HG03064 (cell line): ENCODE measurements around the gene POLR2J.
"Not testable (repeated sequence)": the region's sequence is repeated elsewhere in the genome, so short reads cannot be mapped to it uniquely, and the experiment has no call there.

ENCODE experiments used
- ATAC-seq: cut with Tn5 transposase; IDR thresholded peaks from one replicate; pipeline ENCODE4 v1.9.1; 2021; ENCODE audit warnings: low read depth; ENCODE audit not compliant: unreplicated experiment

The POLR2J gene

DNA sequence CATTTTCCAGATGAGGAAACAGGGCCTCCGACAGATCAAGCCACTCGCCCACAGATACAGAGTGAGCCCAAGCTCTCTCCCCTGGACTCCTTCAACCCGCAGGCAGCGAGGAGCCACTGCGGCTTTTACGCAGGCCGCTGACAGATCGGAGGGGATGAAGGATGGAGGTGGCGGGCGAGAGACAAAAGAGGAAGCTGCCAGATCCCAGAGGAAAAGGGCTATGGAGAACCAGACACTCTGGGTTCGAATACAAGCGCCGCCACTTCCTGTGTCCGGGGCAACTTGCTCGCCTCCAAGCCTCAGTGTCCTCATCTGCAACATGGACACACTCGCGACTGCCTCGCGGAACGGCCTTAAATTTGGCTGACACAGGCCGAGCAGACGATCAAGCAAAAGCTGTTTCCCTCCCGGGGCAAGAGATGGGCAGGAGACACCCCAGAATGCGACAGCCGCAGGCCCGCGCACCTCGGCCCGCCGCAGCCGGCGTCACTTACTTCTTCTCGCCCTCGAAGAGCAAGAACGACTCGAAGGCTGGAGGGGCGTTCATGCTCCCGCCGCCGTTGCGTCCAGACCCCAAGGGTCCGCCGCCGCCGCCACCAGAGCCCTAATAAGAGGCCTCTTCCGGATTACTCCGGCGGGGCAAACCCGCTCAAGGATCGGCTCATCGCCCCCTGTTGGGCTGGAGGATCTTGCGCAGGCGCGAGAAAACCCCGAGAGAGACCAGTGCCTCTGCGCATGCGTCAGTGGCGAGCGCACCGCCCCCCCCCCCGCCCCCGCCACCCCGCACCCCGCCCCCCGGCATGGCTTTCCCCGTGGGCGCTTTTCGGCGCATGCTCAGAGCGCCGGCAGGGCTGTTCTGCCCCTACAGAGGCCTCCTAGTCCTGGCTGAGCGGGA is at the start of gene POLR2J:
Gene POLR2J (minus strand): TSS at position 609 of the 895 bp plus-strand sequence. CDS start 62 bp downstream, at position 547.
- peak; percentile 80 for ATAC-seq

DNA sequence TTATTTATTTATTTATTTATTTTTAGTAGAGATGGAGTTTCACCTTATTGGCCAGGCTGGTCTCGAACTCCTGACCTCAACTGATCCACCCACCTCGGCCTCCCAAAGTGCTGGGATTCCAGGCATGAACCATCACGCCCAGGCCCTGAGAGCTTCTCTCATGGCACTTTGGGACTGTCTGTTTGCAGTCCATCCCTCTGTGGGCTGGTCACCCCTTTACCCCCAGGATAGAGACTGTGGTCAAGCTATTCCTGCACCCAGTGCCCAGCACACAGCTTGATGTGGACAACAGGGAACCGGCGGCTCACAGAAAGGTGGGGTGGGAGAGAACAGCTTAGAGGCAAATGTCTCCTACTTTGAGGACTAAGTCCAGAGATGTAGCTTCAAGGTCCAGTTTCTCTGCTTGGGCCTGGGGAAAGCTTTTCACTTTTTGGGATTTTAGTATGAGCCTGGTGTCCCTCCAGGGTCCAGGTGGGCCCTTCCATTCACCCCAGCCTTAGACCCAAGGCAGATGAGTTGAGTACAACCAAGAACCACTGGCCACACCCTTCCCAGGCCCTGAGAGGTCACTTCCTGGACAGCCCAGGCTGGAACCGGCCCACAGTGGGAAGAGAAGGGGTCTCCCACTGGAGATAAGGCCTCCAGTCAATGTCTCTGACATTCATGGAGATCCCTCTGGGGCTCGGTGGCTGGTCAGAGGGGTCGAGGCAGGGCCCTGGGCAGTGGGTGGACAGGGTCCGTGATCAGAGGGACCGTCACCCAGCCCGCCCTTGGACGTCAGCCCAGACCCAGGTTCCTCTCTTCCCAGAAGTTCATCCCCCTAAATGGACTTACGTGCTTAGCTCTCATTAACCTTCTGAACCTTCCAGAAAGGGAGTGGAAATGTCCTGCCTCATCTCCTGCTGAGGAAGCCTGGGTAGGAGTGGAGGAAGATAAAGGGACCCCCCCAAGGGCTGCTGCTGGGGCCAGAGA is 49.4 kb upstream of the POLR2J start:
- not testable (repeated sequence) for ATAC-seq

DNA sequence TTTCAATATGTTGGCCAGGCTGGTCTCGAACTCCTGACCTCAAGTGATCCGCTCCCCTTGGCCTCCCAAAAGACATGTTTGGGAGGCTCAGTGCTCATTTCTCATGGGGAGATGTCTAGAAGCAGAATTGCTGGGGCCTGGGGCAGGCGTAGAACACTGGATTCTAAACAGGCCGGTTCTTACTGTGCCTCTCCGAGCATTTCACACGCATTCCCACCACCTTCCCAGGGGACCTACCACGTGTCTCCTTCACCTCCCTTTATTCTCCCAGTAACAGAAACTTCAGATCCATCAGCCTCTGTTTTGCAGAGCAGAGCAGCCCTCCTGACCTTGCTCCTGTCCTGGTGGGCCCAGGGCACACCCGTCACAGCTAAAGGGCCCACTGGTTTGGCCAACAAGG is 48.5 kb upstream of the POLR2J start:
- ATAC-seq = not testable (repeated sequence)

DNA sequence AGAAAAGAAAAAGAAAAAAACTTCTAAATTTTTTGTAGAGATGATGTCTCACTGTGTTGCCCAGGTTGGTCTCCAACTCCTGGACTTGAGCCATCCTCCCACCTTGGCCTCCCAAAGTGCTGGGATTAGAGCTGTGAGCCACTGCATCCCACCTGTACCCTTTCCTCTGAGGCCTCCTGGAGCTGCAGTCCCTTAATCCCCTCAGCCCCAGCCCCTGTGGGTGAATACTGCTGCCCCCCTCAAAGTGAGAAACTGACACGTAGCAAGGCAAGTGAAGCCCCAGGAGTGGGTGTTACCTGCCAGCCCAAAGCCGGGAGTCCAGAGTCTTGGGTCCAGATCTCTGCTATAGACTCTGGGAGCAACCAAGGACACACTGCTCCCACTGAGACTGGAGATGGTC is 46.1 kb upstream of the POLR2J start:
- not testable (repeated sequence) for ATAC-seq

DNA sequence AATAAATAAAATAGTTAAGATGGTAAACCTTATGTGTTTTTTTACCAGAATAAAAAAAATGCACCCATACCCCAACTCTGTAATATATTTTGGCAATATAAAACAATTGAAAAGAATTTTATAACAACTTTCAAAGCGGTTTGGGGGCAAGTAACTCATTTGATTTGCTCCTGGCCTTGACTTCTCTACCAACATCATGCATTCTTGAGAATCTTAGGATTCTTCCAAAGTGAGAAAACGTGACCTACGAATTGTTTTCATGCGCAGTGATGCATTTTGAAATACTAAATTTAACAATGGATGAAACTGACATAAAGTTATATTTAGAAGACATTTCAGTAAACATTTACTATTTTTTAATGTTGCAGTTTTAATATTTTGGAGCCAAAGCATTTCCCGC is 42.1 kb upstream of the POLR2J start:
- not testable (repeated sequence) for ATAC-seq

DNA sequence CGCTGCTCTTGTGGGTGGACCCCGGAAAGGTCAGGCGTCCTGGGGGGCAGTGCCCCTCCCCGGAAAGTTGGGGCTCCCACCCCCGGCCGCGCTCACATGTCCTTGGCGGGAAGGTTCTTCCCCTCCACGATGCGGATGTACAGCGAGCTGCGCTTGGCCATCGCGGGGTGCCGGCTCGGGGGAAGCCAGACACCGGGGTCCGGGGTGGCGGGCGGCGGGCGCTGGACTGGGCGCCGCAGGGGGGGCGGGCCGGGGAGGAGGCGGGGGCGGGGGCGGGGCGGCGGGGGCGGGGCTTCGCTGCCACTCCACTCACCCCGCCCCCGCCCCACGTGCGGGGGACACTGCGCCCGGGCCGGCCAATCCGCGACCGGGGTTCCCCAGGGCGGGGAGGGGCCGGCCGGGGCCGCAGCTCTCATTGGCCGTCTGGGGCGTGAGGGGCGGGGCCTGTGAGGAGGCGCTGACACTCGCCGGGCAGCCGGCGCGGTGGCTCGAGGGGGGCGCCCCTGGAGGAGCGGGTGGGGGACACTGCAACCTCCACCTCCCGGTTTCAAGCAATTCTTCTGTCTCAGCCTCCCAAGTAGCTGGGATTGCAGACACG is 38.9 kb upstream of the POLR2J start, which contains the start of gene RASA4B:
Gene RASA4B (minus strand): TSS at position 228 of the 598 bp plus-strand sequence. CDS start 67 bp downstream, at position 161.
- peak; percentile 61 for ATAC-seq

DNA sequence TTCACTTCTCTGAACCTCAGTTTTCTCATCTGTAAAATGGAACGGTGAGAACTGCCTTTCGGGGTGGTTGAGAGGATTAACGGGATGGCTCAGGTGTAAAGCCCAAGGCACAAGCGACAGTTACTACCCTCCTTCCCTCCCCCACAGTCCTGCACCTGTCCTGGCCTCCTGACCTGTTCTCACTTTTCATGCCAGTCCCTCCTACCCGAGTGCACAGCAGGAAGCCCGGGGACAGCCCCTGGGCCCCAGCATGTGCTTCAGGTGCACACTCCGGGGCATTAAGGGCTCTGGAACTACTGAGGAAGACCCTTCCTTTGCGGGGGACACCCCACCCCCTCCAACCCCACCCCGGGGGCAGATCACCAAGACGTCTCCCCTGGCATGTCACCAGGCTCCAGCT is 38.2 kb upstream of the POLR2J start:
- ATAC-seq = not testable (repeated sequence)

DNA sequence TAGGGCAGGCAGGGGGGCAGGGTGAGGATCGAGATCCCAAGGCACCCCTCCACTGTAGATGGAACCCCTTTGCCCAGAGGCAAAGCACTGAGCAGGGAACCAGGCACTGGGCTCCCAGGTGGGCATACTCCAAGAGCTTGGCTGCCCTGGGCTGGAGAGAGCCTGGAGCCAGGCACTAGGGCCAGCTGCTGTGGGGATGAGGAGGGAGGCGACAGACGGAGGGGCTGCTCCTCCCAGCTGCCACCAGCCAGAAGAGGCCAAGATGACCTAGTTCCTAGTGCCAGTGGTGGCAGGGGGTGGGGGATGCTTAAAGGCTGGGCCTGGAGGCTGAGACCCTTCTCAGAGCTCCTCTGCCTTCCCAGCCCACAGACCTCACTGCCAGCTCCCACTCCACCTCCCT is 37.2 kb upstream of the POLR2J start:
- ATAC-seq = not testable (repeated sequence)

DNA sequence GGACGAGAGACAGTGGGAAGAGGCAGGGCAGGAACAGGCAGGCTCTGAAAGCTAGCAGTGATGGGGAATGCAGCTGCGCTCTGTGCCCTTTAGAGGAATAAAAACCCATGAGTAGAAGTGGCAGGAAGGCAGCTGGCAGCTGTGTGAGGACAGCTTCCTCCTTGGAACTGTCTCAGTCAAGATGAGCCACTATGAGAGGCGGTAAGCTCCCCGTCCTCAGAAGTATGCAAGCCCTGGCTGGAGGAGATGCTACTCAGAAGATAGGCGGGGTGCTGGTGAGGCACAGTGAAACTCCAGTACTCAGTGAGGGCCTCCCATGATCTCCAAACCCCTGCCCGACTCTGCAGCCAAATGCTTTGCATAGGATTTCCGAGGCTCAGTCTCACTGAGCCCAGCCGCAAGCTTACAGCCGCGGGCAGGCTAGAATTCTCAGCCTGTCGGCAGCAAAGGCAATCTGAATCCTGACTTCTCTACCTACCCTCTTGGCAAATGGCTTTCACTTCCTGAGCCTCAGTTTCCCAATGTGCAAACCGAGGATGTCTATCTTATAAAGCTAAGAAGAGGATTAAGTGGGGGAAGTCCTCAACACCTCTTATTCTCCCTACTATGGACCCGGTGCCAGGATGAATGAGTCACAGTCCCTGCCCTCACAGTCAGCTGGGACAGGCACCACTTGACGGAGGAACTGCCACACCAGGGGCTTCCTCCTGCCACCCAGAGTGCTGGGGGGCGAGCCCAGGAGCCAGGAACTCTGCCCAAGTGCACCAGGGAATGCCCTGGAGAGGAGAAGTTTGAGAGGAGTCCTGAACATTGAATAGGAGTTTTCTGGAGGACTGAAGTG is 36.4 kb upstream of the POLR2J start:
- peak; percentile 46 for ATAC-seq

DNA sequence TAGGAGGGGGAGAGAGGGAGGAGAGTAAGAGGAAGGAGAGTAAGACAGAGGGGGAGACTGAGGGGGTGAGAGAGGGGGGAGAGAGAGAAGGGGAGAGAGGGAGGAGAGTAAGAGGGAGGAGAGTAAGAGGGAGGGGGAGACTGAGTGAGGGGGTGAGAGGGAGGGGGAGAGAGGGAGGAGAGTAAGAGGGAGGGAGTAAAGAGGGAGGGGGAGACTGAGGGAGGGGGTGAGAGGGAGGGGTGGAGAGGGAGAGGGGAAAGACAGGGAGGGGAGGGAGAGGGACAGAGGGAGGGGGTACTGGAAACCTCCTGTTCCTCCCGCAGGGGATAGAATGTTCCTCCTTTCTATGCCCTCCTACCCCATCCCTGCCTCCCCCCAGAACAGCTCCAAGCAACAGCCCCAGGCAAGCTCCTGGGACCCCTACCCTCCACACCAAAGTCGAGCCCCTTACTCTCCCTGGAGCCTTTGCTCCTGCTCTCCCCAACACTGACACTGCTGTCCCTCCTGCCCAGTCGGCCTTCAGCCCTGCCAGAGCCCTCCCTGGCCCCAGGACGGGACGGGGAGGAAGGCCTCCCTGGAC is 34.0 kb upstream of the POLR2J start:
- not testable (repeated sequence) for ATAC-seq

DNA sequence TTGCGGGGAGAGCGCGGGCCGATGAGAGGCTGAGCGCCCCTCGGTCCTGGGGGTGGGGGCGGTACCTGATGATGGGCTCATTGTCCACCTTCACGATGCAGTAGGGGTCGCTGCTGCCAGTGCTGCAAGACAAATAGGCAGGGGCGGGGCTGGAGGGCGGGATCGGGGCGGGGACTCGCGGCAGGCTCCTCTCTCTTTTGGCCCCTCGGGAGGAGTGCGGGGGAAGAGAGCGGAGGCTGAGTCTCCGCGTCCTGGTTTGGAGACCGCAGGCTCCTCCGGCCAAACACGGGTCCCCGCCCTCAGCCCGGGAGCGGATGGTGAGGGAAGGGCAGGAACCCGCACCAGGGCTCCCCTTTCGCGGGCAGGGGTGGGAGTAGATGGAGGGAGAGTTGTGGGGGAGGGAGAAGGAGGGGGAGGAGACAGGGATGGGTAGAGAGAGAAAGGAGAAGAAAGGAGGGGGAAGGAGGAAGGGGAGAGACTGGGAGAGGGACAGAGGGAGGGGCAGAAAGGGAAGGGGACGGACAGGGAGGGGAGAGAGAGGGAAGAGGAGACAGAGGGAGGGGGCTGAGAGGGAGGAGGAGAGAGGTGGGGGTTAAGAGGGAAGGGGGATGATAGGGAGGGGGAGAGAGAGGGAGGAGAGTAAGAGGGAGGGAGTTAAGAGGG is 33.3 kb upstream of the POLR2J start:
- ATAC-seq = peak; percentile 38

DNA sequence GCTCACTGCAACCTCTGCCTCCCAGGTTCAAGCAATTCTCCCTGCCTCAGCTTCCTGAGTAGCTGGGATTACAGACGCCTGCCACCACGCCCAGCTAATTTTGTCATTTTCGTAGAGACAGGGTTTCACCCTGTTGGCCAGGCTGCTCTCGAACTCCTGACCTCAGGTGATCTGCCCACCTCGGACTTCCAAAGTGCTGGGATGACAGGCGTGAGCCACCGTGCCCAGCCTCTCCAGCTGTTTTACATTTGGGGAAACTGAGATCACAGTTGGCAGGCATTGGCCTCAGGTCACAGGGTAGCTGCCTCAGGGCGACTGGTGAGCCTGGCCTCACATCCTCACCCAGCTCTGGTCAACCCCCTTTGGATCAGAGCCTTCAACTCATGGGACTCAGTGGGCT is 31.9 kb upstream of the POLR2J start:
- ATAC-seq = not testable (repeated sequence)

DNA sequence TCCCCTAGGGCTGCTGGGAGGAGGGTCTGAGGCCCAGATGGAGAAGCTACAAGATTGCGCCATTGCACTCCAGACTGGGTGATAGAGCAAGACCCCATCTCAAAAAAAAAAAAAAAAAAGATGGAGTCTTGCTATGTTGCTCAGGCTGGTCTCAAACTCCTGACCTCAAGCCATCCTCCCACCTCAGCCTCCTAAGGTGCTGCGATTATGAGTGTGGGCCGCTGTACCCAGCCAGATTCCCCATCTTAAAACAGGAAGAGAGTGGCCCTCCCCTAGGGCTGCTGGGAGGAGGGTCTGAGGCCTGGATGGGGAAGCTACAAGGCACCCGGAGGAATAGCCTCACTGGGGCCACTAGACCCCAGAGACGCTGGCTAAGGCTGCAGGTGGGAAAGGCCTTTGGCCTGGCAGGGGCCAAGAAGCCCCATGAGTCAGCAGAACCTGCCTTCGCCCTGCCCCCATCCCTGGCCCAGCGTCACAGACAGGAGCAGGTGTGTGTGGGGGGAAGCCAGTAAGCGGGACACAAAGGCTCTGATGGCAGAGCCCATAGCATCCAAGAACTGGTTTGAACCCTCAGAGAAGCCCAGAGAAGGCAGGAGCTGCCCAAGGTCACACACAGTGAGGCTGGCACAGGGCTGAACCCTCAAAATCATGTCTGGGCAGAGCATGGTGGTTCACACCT is 28.8 kb upstream of the POLR2J start:
- not testable (repeated sequence) for ATAC-seq

DNA sequence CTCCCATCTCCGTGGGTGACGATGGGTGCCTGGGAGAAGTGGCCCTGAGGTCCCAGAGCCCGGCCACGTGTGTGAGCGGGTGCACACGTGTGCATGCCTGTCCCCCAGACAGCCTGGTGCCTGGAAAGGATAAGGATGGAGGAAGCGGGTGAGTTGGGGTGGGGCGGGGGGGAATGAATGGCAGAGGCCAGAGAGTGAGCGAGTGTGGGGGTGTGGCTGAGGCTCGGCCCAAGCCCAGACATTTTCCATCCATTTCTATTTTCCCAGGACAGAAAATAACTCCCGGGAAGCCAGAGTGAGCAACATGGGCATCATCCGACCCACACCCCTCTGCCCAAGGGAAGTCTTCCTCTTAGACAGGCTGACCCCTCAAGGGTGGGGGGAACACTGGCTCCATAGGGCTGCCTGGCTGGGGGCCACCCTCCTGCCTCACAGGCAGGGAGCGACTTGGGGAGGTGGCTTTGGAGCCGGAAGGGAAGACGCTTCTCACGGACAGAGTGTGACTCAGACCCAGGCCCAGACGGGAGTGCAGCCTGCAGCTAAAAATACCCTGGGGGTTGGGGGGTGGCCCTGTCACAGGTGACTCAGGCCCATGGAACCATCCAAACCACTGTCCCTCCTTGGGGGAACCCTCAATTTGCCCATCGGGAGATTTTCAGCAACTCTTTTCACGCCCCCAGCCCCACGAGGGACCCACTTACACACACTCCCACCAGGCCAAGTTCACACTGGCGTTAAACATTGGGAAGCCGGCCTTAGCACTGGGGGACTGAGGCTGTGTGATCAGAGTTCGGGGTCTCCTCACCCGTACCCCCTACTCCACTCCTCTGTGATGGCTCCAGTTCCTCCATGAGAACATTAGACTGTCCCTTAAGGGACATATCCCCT is 26.8 kb upstream of the POLR2J start:
- not testable (repeated sequence) for ATAC-seq

DNA sequence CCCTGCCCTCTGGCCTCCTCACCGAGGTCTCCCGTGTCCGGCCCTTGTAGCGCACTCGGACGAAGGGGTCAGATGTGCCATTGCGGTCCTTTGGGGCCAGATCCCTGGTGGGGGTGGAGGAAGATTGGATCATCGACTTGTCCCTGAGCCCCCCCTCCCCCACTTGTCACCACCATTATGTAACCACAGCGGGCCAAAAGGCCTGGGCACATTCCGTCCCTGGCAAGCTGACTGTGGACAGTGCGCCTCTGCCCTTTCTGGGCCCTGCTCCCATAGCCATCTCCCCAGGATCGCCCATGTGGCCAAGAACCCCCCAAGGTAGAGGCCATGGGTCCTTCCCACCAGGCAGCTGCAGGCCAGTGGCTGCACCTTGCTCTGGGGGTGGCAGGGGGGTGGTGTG is 24.4 kb upstream of the POLR2J start:
- ATAC-seq = not testable (repeated sequence)

DNA sequence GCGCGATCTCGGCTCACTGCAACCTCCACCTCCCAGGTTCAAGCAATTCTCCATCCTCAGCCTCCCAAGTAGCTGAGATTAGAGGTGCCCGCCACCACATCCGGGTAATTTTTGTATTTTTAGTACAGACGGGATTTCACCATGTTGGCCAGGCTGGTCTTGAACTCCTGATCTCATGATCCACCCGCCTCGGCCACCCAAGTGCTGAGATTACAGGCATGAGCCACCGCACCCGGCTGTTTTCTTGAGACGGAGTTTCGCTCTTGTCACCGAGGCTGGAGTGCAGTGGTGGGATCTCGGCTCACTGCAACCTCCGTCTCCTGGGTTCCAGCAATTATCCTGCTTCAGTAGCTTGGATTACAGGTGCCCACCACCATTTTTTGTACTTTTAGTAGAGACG is 19.6 kb upstream of the POLR2J start:
- not testable (repeated sequence) for ATAC-seq

DNA sequence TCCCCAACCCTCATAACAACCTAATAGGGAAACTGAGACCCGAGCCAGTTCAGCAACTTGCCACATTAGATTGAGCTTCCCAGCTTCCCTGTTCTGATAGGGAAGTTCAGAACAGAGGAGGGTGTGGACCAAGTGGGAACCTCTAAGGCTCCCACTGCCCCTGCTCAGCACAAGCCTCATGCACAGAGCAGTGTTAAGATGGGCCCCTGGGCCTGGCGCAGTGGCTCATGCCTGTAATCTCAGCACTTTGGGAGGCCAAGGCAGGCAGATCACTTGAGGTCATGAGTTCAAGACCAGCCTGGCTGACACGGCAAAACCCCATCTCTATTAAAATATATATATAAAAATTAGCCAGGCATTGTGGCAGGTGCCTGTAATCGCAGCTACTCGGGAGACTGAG is 18.6 kb upstream of the POLR2J start:
- ATAC-seq = not testable (repeated sequence)
